DMS114 treated with DMSO at 0.1 percent for 48 hours (cell line): Measurements from ENCODE around the gene ESRRA.

Source experiments
- DNase-seq: peaks from one replicate; lab custom pipeline; 2025; ENCODE audit not compliant: unreplicated experiment; lab: John Stamatoyannopoulos, UW

Gene ESRRA

GRCh38 chr11:64305075-64305690 lies at the start of gene ESRRA:
Gene ESRRA, plus strand, starts transcription at chr11:64305524. Its CDS starts 1,656 bp downstream, at chr11:64307180.
- peak; percentile 98 for DNase-seq

DNA sequence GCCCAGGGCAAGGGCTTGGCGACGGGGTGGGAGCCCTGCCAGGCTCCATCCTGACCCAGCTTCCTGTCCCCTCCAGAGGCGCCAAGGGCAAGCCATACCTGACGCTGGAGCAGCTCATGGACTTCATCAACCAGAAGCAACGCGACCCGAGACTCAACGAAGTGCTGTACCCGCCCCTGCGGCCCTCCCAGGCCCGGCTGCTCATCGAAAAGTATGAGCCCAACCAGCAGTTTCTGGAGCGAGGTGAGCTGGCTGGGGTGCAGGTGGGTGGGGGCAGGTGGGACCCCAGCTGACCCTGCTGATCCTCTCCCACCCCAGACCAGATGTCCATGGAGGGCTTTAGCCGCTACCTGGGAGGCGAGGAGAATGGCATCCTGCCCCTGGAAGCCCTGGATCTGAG lies 49.0 kb upstream of the ESRRA start:
- no peak for DNase-seq

- no peak for DNase-seq
These were observed 47.0 kb upstream of the ESRRA start for GRCh38 chr11:64258356-64258755.

GRCh38 chr11:64258946-64259532 lies 46.3 kb upstream of the ESRRA start:
- DNase-seq: no peak

DNA sequence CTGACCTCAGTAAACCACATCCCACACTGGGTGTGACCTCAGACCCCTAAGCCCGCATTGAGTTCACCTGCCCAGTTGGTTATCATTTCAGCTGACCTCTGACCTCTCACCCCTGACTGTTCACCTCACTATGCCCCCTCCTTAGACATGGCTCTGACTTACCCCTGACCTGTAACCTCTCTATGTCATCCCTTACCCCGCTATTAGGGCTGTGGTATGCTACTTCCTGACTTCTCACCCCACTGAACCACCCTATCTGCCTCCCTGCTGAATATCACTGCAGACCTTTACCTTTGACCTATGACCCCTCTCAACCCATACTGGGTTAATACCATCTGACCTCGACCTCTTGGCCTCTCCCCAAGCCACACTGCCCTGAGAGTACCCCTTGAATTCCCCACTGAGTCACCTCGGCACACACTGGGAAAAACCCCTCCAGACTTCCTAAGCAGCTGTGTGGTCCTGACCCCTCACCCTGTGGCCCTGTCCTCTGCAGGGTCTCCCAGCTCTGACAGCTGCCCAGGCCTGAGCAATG lies 45.7 kb upstream of the ESRRA start:
- no peak for DNase-seq

- DNase-seq: no peak
These were observed 45.1 kb upstream of the ESRRA start for GRCh38 chr11:64260147-64260708.

- DNase-seq: no peak
These were observed 43.7 kb upstream of the ESRRA start for GRCh38 chr11:64261556-64262080.

DNA sequence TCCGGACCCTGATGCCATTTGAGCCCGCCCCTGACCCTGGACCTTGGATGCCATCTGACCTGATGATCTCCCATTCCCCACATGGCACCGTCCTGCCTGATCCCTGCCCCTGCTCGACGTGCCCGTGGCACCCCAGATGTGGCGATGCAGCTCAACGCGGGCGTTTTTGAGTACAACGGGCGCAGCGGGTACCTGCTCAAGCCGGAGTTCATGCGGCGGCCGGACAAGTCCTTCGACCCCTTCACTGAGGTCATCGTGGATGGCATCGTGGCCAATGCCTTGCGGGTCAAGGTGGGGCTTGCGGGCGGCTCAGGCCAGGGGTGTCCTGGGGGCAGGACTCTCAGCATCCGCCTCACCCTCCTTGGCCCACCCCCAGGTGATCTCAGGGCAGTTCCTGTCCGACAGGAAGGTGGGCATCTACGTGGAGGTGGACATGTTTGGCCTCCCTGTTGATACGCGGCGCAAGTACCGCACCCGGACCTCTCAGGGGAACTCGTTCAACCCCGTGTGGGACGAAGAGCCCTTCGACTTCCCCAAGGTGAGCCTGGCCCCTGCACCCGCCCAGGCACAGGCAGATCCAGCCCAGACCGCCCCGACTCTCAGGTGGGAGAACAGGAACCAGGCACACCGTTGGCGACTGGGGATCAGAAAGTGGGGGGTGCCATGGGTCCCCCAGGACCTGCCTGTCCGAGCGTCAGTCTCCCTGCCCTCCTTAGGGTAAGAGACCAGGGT lies 42.9 kb upstream of the ESRRA start:
- no peak for DNase-seq

GRCh38 chr11:64263021-64263946 lies 42.0 kb upstream of the ESRRA start:
- DNase-seq: no peak

DNA sequence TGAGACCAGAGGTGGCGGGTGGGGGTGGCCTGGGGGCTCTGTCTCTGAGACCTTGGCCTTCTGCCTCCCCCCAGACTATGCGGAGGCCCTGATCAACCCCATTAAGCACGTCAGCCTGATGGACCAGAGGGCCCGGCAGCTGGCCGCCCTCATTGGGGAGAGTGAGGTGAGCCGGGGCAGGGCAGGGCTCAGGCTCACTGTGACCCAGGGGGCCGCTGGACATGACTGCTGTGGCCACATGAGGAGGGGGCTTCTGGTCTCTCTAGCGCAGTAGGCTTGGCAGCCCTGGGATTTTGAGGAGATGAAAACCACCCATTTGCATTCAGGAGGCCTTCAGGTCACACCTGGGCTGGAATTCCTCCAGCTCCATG lies 41.4 kb upstream of the ESRRA start:
- DNase-seq: no peak

- no peak for DNase-seq
These were observed 40.9 kb upstream of the ESRRA start for GRCh38 chr11:64264371-64264852.

GRCh38 chr11:64265176-64266160 lies 39.9 kb upstream of the ESRRA start:
- no peak for DNase-seq

- DNase-seq: no peak
These were observed 39.0 kb upstream of the ESRRA start for GRCh38 chr11:64266339-64266738.

GRCh38 chr11:64267207-64267945 lies 37.9 kb upstream of the ESRRA start:
- no peak for DNase-seq

DNA sequence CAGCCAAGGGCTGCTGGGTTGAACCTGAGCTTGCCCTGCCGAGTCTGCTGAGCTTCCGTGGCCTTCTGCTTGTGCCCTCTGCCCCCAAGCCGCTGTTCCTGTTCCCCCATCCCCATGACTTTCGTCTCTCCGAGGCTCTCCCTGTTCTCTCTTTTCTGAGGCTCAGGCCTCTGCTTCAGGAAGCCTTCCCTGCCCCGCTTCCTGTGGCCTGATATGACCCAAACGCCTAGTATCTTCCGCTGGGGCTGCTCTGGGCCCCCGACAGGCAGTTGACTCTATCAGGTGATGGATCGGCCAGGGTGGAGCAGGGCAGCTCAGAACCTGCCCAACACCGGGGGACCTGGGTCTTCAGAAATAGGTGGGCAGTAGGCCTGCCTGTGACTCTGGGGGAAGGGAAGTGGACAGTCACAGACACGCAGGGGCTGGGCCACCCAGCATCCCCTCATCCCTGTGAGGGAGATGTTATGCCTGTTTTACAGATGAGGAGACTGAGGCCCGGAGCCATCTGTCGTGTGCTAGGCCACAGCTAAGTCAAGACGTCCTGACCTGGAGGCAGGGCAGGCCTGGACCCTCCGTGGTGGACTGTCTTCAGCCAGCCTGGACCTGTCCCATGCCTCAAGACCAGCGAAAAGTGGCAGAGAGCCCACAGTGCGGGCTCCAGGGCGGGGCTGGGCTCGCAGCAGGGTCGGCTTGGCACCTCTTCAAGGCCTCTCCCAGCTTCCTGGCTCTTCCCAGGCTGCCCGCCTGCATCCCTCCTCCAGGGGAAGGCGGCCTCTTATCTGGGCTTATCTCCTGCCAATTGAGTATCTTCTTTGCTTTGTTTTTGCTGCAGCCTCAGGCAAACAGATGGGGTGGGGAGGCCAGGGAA lies 37.1 kb upstream of the ESRRA start:
- no peak for DNase-seq

GRCh38 chr11:64268893-64269539 lies 36.3 kb upstream of the ESRRA start:
- DNase-seq: peak; percentile 32
